Stimulated activated CD8-positive, alpha-beta memory T cell treated with anti-CD3 and anti-CD28 coated beads, Interleukin-4, amount 100 ng/mL, for 4 hours (primary cell): ENCODE results near the gene CDH4.

Source experiments
- DNase-seq, 2 donors: peaks; one replicate each; pipeline ENCODE4 v3.0.0-alpha.2; 2020; ENCODE audit warnings: low read depth in 2 of 2, low spot score in 1 of 2

Gene CDH4

GRCh38 chr20:61931476-61932198 lies 679.6 kb downstream of the CDH4 start:
- no peak for DNase-seq

- DNase-seq, result no peak
These were observed 680.1 kb downstream of the CDH4 start for GRCh38 chr20:61932199-61932592.

GRCh38 chr20:61932711-61933480 lies 680.8 kb downstream of the CDH4 start:
- no peak for DNase-seq

GRCh38 chr20:61933481-61933950 lies 681.5 kb downstream of the CDH4 start:
- no peak for DNase-seq

GRCh38 chr20:61933951-61934715 lies 682.1 kb downstream of the CDH4 start:
- no peak for DNase-seq

- no peak for DNase-seq
These were observed 682.9 kb downstream of the CDH4 start for GRCh38 chr20:61934716-61935530.

GRCh38 chr20:61935926-61936700 lies 684.1 kb downstream of the CDH4 start:
- no peak for DNase-seq

GRCh38 chr20:61936701-61937131 lies 684.7 kb downstream of the CDH4 start:
- no peak for DNase-seq

GRCh38 chr20:61937146-61937962 lies 685.3 kb downstream of the CDH4 start:
- no peak for DNase-seq

- no peak for DNase-seq
These were observed 686.1 kb downstream of the CDH4 start for GRCh38 chr20:61937963-61938838.

GRCh38 chr20:61938839-61939690 lies 687.0 kb downstream of the CDH4 start:
- no peak for DNase-seq

- no peak for DNase-seq
These were observed 687.8 kb downstream of the CDH4 start for GRCh38 chr20:61939691-61940360.

- DNase-seq, result no peak
These were observed 688.4 kb downstream of the CDH4 start for GRCh38 chr20:61940491-61940890.

- DNase-seq, result no peak
These were observed 689.1 kb downstream of the CDH4 start for GRCh38 chr20:61940976-61941720.

GRCh38 chr20:61941721-61942405 lies 689.8 kb downstream of the CDH4 start:
- DNase-seq, result no peak
